ENCODE measurements around the gene BLOC1S5. TPM values are rescaled to one million over a fixed set of nuclear protein-coding genes. Genes with fewer than 3 reads are reported as not detected.

Gene BLOC1S5
- total and polyA plus RNA-seq, 2 of the 8 experiments (the other 6 are each of a cell fraction or from before 2014, with no cell fraction given) = 3.4 to 17.2 TPM

- H3K23ac ChIP-seq (ENCODE audit: insufficient read length) = no peak overlapping the region
- peaks cover 2 to 5% of the 10 kb centered on the region in 2 experiments for H4K20me1 ChIP-seq (replicated peaks in 1 of 2; ENCODE audit: control insufficient read depth in 1 of 2, insufficient read depth in 2 of 2, low read length in 2 of 2)
- H4K5ac ChIP-seq (ENCODE audit: insufficient read length, low read depth, low read length) = no peak overlapping the region
- FAIRE-seq = no peak
- H3K9ac ChIP-seq (replicated peaks in 1 of 4; ENCODE audit: extremely low read depth in 1 of 4, low read depth in 3 of 4, low read length in 3 of 4) = no peak overlapping the region
- H3K4me2 ChIP-seq (ENCODE audit: insufficient read depth in 1 of 2, low read depth in 2 of 2, low read length in 2 of 2) = no peak overlapping the region
- no peak for TF ChIP-seq HDAC6 (IDR thresholded peaks at IDR 0.05; ENCODE audit: low read depth, low read length)
- no peak for TF ChIP-seq CBX8 (IDR thresholded peaks at IDR 0.05; ENCODE audit: borderline replicate concordance, low read depth, low read length)
- no peak for TF ChIP-seq BRCA1 (IDR thresholded peaks at IDR 0.05; ENCODE audit: low read depth, low read length)
- TF ChIP-seq BCL11A (IDR thresholded peaks at IDR 0.05; ENCODE audit: low read depth in 2 of 2, low read length in 2 of 2) = no peak
- TF ChIP-seq POLR2AphosphoS5 (IDR thresholded peaks at IDR 0.05; ENCODE audit: low read depth, low read length) = no peak
- no peak for TF ChIP-seq SP2 (IDR thresholded peaks at IDR 0.05; ENCODE audit: low read length)
- TF ChIP-seq SUZ12 (IDR thresholded peaks at IDR 0.05; ENCODE audit: low read length) = no peak
- TF ChIP-seq SIN3A (conservative IDR thresholded peaks at IDR 0.05 in 1 of 2, IDR thresholded peaks at IDR 0.05 in 1 of 2; ENCODE audit: low read depth in 1 of 2, low read length in 2 of 2) = no peak
- H3K4me1 ChIP-seq (replicated peaks in 1 of 4; ENCODE audit: control insufficient read depth in 3 of 4, insufficient read depth in 4 of 4, low read length in 3 of 4) = no peaks in the 10 kb centered on the region
- H3K79me2 ChIP-seq (ENCODE audit: control insufficient read depth in 1 of 2, insufficient read depth in 2 of 2, low read length in 2 of 2) = peaks cover 3 to 54% of the 10 kb centered on the region in 2 experiments; a peak in 3 of 4 replicates
- H2AK5ac ChIP-seq (ENCODE audit: low read depth, low read length) = no peak overlapping the region
- 63% methylated on average over 4 of the region's 4 CpGs; no CpG with 5 or more reads in 1 of the 2 experiments for WGBS, 2 experiments (ENCODE audit: extremely low coverage in 1 of 2, insufficient coverage in 1 of 2, insufficient read length in 1 of 2, insufficient replicate concordance in 2 of 2, low coverage in 1 of 2, low lambda C conversion rate in 2 of 2, missing lambda C conversion rate in 1 of 2)
- no peak overlapping the region for H4K8ac ChIP-seq (ENCODE audit: extremely low read depth, insufficient read depth, low read length)
- H2AFZ ChIP-seq (ENCODE audit: low read length) = no peak overlapping the region
- DNase-seq (ENCODE audit: low read depth in 1 of 2, low spot score in 2 of 2) = no peak
- no peak overlapping the region for H3K14ac ChIP-seq (ENCODE audit: insufficient read length)
- no peak overlapping the region for H3K4me3 ChIP-seq (ENCODE audit: extremely low read depth in 1 of 4, insufficient read depth in 2 of 4, low read depth in 3 of 4, low read length in 4 of 4)
- H2BK120ac ChIP-seq (replicated peaks; ENCODE audit: low read depth, low read length) = no peak overlapping the region
- ChIA-PET POLR2A (ENCODE audit: partially characterized antibody) (interaction anchor here (1.2 to 2.2 kb wide), 3 partner anchors 10 to 18 kb away, joined by 4 to 6 read pairs (median 5); partner anchors contain the start of gene EEF1E1), CTCF (ENCODE audit: partially characterized antibody) (interaction anchor here (0.6 to 2.1 kb wide), 4 partner anchors 11 to 209 kb away, joined by 3 to 8 read pairs (median 4); no protein-coding TSS in a partner anchor)
- no peaks in the 10 kb centered on the region for H3K79me1 ChIP-seq (ENCODE audit: low read depth, low read length)
- no peak overlapping the region for H3K4ac ChIP-seq (replicated peaks; ENCODE audit: insufficient read length, low read depth, low read length)
- H3K18ac ChIP-seq (ENCODE audit: extremely low read depth, low read length) = no peak overlapping the region
- H2BK15ac ChIP-seq (ENCODE audit: low read length) = no peak overlapping the region
- H4K91ac ChIP-seq (replicated peaks; ENCODE audit: insufficient read length, low read length) = no peak overlapping the region
- no peak overlapping the region for H3K27ac ChIP-seq (ENCODE audit: low read depth, low read length)
- no peaks in the 10 kb centered on the region for H3K23me2 ChIP-seq (ENCODE audit: low read depth, low read length)
- peaks cover 0 to 4% of the 10 kb centered on the region in 2 experiments; a peak in 1 of 4 replicates for H3K9me3 ChIP-seq (ENCODE audit: insufficient read depth in 2 of 2, low read depth in 1 of 2, low read length in 1 of 2)
- peaks cover 7 to 70% (median 34%) of the 10 kb centered on the region in 4 experiments; a peak in 7 of 8 replicates for H3K36me3 ChIP-seq (ENCODE audit: control insufficient read depth in 2 of 4, insufficient read depth in 4 of 4, low read length in 3 of 4)
- H3K56ac ChIP-seq (replicated peaks; ENCODE audit: insufficient read length, low read depth, low read length) = no peak overlapping the region
- no peak overlapping the region for H2BK20ac ChIP-seq (ENCODE audit: low read length)
- H2BK12ac ChIP-seq (ENCODE audit: low read depth, low read length) = no peak overlapping the region
- no peaks in the 10 kb centered on the region for H3K27me3 ChIP-seq (replicated peaks in 1 of 4; ENCODE audit: control insufficient read depth in 3 of 4, extremely low read depth in 1 of 4, insufficient read depth in 3 of 4, low read length in 3 of 4)
- H2BK5ac ChIP-seq (ENCODE audit: low read depth, low read length) = no peak overlapping the region
Observed at GRCh38 chr6:8084586-8084985, 20.4 kb upstream of the BLOC1S5 start.
